GM19193 (cell line): Measurements from ENCODE around the gene PHF21A.

Source experiments
- POLR2A ChIP-seq: IDR thresholded peaks from 4 replicates; pipeline ENCODE4 v1.6.1; 2011; ENCODE audit not compliant: insufficient read depth, insufficient read length; ENCODE audit errors: extremely low read depth

The PHF21A gene

GRCh38 chr11:45919806-45920530 is 201.3 kb downstream of the PHF21A start:
- no peak for TF ChIP-seq POLR2A

GRCh38 chr11:45918962-45919675 is 202.1 kb downstream of the PHF21A start:
- TF ChIP-seq POLR2A: no peak

GRCh38 chr11:45918331-45918941 is 202.8 kb downstream of the PHF21A start:
- TF ChIP-seq POLR2A: no peak

GRCh38 chr11:45917623-45918330 is 203.5 kb downstream of the PHF21A start, which contains the start of gene PEX16:
TSS of gene PEX16 (minus strand) at chr11:45917877. CDS start at chr11:45917811, 66 bp downstream.
- peak; percentile 94 for TF ChIP-seq POLR2A

GRCh38 chr11:45917286-45917622 is 204.0 kb downstream of the PHF21A start:
- no peak for TF ChIP-seq POLR2A

GRCh38 chr11:45915446-45915845 is 205.8 kb downstream of the PHF21A start:
- TF ChIP-seq POLR2A: no peak

GRCh38 chr11:45913942-45914635 is 207.2 kb downstream of the PHF21A start:
- TF ChIP-seq POLR2A: no peak

- no peak for TF ChIP-seq POLR2A
Measured at GRCh38 chr11:45913514-45913913, 207.7 kb downstream of the PHF21A start.

- no peak for TF ChIP-seq POLR2A
Measured at GRCh38 chr11:45910623-45911022, 210.6 kb downstream of the PHF21A start.

- no peak for TF ChIP-seq POLR2A
Measured at GRCh38 chr11:45909594-45910475, 211.4 kb downstream of the PHF21A start.

GRCh38 chr11:45907911-45908370 is 213.3 kb downstream of the PHF21A start:
- TF ChIP-seq POLR2A: peak; percentile 10

GRCh38 chr11:45906965-45907611 is 214.2 kb downstream of the PHF21A start, which contains the start of gene FREY1:
TSS of gene FREY1 (minus strand) at chr11:45907271. CDS start at chr11:45907245, 26 bp downstream.
- TF ChIP-seq POLR2A: peak; percentile 38
